ENCODE results near the gene NKX1-2.

The NKX1-2 gene

GRCh38 chr10:124461642-124462347, 12.0 kb upstream of the NKX1-2 start, which contains the start of gene LHPP:
LHPP (plus strand) TSS chr10:124461823; CDS start chr10:124461863, 40 bp downstream.
- H3K27ac ChIP-seq (ENCODE audit: low read length), result no peak within 1 kb of the TSS
- H3K4me1 ChIP-seq (ENCODE audit: control insufficient read depth, low read depth, low read length), result peaks cover 29% of the 10 kb centered on the region
- peak within 1 kb of the TSS; percentile 21 for H3K9ac ChIP-seq (ENCODE audit: low read length)

DNA sequence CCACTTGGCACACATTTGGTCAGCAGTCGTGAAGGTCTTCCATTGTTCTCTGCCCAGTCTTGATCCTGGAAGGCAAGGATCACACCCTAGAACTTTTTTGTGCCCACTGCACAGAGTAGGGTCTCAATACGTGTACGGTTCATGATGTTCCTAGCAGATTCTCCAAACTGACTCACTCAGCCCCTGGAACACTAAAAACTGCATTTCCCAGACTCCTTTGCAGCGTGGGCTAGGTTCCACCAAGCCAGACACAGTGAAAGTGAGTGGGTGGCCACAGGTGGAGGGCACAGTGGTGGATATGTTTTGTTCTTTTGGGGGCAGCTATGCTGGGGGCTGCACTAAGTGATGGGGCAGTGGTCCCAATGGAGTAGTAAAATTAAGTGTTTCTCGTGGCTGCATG, 10.3 kb upstream of the NKX1-2 start:
- Histone ChIP-seq H3K4me3 (ENCODE audit: low read length) (no peak overlapping the region), H3K27ac (ENCODE audit: low read length) (no peak overlapping the region), H3K27me3 (ENCODE audit: control insufficient read depth, insufficient read depth, low read length) (peaks cover 6% of the 10 kb centered on the region), H3K36me3 (ENCODE audit: control insufficient read depth, low read depth, low read length) (no peaks in the 10 kb centered on the region), H3K9me3 (ENCODE audit: control insufficient read depth, low read depth, low read length) (no peaks in the 10 kb centered on the region), H3K4me1 (ENCODE audit: control insufficient read depth, low read depth, low read length) (peaks cover 23% of the 10 kb centered on the region), H3K9ac (ENCODE audit: low read length) (no peak overlapping the region)

More at GRCh38 chr10:124461642-124462347, 12.0 kb upstream of the NKX1-2 start, which contains the start of gene LHPP:
- Histone ChIP-seq H3K27me3 (ENCODE audit: control insufficient read depth, insufficient read depth, low read length) (no peaks in the 10 kb centered on the region), H3K9me3 (ENCODE audit: control insufficient read depth, low read depth, low read length) (no peaks in the 10 kb centered on the region), H3K36me3 (ENCODE audit: control insufficient read depth, low read depth, low read length) (no peaks in the 10 kb centered on the region), H3K4me3 (ENCODE audit: low read length) (peak within 1 kb of the TSS; percentile 70)

DNA sequence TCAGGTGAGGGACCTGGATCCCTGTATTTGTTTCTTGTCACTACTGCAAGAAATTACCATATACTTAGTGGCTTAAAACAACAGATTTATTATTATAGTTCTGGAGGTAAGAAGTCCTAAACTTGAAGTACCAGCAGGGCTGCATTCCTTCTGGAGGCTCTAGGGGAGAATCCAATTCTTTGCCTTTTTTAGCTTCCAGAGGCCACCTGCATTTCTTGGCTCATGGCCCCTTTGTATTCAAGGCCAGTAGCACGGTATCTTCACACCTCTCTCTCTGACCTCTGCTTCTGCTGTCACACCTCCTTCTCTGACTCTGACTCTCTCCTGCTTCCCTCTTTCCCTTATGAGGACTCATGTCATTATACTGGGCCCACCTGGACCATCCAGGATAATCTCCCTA, 9.6 kb upstream of the NKX1-2 start:
- Histone ChIP-seq H3K9ac (ENCODE audit: low read length) (no peak overlapping the region), H3K36me3 (ENCODE audit: control insufficient read depth, low read depth, low read length) (no peaks in the 10 kb centered on the region), H3K4me1 (ENCODE audit: control insufficient read depth, low read depth, low read length) (peaks cover 30% of the 10 kb centered on the region), H3K27ac (ENCODE audit: low read length) (no peak overlapping the region), H3K4me3 (ENCODE audit: low read length) (no peak overlapping the region), H3K9me3 (ENCODE audit: control insufficient read depth, low read depth, low read length) (no peaks in the 10 kb centered on the region), H3K27me3 (ENCODE audit: control insufficient read depth, insufficient read depth, low read length) (peaks cover 6% of the 10 kb centered on the region)

DNA sequence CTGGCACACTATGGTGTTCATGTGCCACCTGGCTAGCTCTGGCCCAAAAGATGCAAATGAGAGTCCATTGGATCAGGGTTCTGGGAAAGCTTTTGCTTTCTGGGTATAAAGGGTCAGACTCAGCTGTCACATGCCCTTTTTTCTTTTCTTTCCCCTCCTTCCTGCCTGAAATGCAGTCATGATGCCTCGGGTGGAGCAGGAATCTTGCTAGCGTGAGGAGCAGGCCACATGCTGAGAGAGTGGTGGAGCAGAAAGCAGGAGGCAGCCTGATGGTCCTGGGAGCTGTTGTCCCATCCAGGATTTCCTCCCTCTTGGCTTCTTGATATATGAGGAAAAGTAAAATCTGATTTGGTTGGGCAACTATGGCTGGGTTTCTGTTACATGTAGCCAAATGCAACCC, 9.1 kb upstream of the NKX1-2 start:
- Histone ChIP-seq H3K27me3 (ENCODE audit: control insufficient read depth, insufficient read depth, low read length) (peaks cover 6% of the 10 kb centered on the region), H3K4me1 (ENCODE audit: control insufficient read depth, low read depth, low read length) (peaks cover 35% of the 10 kb centered on the region), H3K9me3 (ENCODE audit: control insufficient read depth, low read depth, low read length) (no peaks in the 10 kb centered on the region), H3K36me3 (ENCODE audit: control insufficient read depth, low read depth, low read length) (no peaks in the 10 kb centered on the region), H3K4me3 (ENCODE audit: low read length) (no peak overlapping the region), H3K9ac (ENCODE audit: low read length) (no peak overlapping the region), H3K27ac (ENCODE audit: low read length) (no peak overlapping the region)

GRCh38 chr10:124458473-124458872, 8.6 kb upstream of the NKX1-2 start:
- H3K36me3 ChIP-seq (ENCODE audit: control insufficient read depth, low read depth, low read length), result no peaks in the 10 kb centered on the region
- no peak overlapping the region for H3K9ac ChIP-seq (ENCODE audit: low read length)
- H3K27me3 ChIP-seq (ENCODE audit: control insufficient read depth, insufficient read depth, low read length), result peaks cover 6% of the 10 kb centered on the region
- H3K4me1 ChIP-seq (ENCODE audit: control insufficient read depth, low read depth, low read length), result peaks cover 39% of the 10 kb centered on the region
- no peak overlapping the region for H3K4me3 ChIP-seq (ENCODE audit: low read length)
- H3K27ac ChIP-seq (ENCODE audit: low read length), result no peak overlapping the region
- H3K9me3 ChIP-seq (ENCODE audit: control insufficient read depth, low read depth, low read length), result no peaks in the 10 kb centered on the region

DNA sequence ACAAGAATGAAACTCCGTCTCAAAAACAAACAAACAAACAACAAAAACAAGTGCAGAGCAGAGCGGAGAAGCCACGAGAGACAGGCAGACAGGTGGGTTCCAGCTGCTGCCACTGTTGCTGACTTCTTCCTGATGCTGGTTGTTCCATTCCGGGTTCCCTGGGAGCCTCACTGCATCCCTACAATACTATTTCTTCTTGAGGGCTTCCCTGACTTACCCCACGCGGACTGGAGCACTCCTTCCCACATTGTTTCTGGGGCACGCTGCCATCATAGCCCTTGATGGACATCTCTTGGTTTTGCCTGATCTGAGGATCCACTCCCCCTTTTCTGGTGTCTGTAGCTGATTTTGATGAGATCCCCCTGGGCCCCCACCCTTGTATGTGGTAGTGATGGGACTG, 5.6 kb upstream of the NKX1-2 start:
- no peaks in the 10 kb centered on the region for H3K36me3 ChIP-seq (ENCODE audit: control insufficient read depth, low read depth, low read length)
- H3K9me3 ChIP-seq (ENCODE audit: control insufficient read depth, low read depth, low read length), result no peaks in the 10 kb centered on the region
- H3K4me3 ChIP-seq (ENCODE audit: low read length), result no peak overlapping the region
- no peak overlapping the region for H3K27ac ChIP-seq (ENCODE audit: low read length)
- peaks cover 58% of the 10 kb centered on the region for H3K4me1 ChIP-seq (ENCODE audit: control insufficient read depth, low read depth, low read length)
- H3K9ac ChIP-seq (ENCODE audit: low read length), result no peak overlapping the region
- H3K27me3 ChIP-seq (ENCODE audit: control insufficient read depth, insufficient read depth, low read length), result peaks cover 18% of the 10 kb centered on the region

GRCh38 chr10:124453960-124454610, 4.2 kb upstream of the NKX1-2 start:
- H3K27me3 ChIP-seq (ENCODE audit: control insufficient read depth, insufficient read depth, low read length), result peaks cover 31% of the 10 kb centered on the region
- no peaks in the 10 kb centered on the region for H3K9me3 ChIP-seq (ENCODE audit: control insufficient read depth, low read depth, low read length)
- peak overlapping the region; percentile 21 for H3K4me3 ChIP-seq (ENCODE audit: low read length)
- H3K27ac ChIP-seq (ENCODE audit: low read length), result no peak overlapping the region
- H3K4me1 ChIP-seq (ENCODE audit: control insufficient read depth, low read depth, low read length), result peaks cover 61% of the 10 kb centered on the region
- no peak overlapping the region for H3K9ac ChIP-seq (ENCODE audit: low read length)
- no peaks in the 10 kb centered on the region for H3K36me3 ChIP-seq (ENCODE audit: control insufficient read depth, low read depth, low read length)

DNA sequence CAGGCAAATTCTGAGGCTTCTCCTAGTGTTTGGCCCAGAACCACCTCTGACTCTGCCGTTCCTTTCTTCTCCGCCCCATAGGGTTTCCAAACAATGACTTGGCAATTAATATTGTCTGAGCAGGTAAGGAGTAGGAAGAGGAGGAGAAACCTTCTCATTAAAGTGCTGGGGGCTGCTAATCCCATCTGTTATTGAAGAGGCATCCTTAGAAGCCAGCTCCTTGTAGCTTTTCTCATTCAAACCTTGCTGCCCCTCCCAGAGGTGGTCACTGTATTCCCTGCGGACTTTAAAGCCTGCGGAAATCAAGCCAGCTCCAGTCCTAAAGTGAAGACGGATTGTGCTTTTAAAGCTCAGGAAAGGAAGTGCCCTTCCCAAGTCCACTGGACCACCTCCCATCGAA, 1.4 kb upstream of the NKX1-2 start:
- Histone ChIP-seq H3K9ac (ENCODE audit: low read length) (peak overlapping the region; percentile 2), H3K4me1 (ENCODE audit: control insufficient read depth, low read depth, low read length) (peaks cover 50% of the 10 kb centered on the region), H3K4me3 (ENCODE audit: low read length) (peak overlapping the region; percentile 67), H3K27ac (ENCODE audit: low read length) (no peak overlapping the region), H3K27me3 (ENCODE audit: control insufficient read depth, insufficient read depth, low read length) (peaks cover 59% of the 10 kb centered on the region), H3K36me3 (ENCODE audit: control insufficient read depth, low read depth, low read length) (no peaks in the 10 kb centered on the region), H3K9me3 (ENCODE audit: control insufficient read depth, low read depth, low read length) (no peaks in the 10 kb centered on the region)

- Histone ChIP-seq H3K27ac (ENCODE audit: low read length) (no peak overlapping the region), H3K9ac (ENCODE audit: low read length) (peak overlapping the region; percentile 2), H3K36me3 (ENCODE audit: control insufficient read depth, low read depth, low read length) (no peaks in the 10 kb centered on the region), H3K4me1 (ENCODE audit: control insufficient read depth, low read depth, low read length) (peaks cover 50% of the 10 kb centered on the region), H3K27me3 (ENCODE audit: control insufficient read depth, insufficient read depth, low read length) (peaks cover 60% of the 10 kb centered on the region), H3K4me3 (ENCODE audit: low read length) (peak overlapping the region; percentile 67), H3K9me3 (ENCODE audit: control insufficient read depth, low read depth, low read length) (no peaks in the 10 kb centered on the region)
Observed at GRCh38 chr10:124450783-124451057, 885 bp upstream of the NKX1-2 start.

DNA sequence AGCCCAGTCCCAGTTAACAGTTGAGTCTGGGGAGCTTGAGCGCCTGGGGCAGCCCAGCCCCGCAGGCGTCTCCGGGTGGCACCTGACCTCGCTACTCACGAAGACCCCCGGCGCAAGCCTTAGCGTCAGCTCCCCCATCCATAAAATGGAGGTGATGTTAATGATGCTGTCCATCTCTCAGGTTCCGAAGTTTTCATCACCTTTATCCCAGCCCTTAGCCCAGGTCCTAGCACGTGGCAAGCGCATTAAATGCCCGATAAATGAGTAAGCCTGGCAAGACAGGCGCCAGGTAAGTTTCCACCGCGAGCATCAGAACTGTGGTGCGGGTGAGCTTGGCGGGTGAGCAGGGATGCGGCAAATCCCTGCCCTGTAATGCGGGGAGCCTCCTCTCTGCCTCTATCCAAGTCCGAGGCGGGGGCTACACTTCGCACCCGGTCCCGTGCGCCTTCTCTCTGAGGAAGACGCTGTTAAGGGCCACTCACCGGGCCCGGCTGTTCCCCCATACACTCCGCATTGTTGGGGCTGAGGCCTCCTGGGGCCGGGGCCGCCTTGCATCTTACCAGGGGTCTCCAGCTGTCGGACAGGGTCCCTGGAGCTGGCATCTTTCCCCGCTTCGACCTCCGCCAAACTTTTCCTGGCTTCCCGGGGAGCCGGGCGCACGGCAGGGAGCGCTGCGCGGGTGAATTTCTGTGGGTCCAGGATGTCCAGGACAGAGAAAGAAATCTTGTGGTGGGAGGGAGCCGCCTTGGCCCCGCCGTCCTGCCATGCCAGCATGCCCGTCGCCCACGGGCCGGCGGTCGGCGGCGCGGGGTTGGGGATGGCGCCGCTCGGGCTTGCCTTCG, 444 bp downstream of the NKX1-2 start:
- H3K27me3 ChIP-seq (ENCODE audit: control insufficient read depth, insufficient read depth, low read length), result peaks cover 63% of the 10 kb centered on the region

GRCh38 chr10:124448696-124449169, 1.1 kb downstream of the NKX1-2 start:
- Histone ChIP-seq H3K9ac (ENCODE audit: low read length) (peak overlapping the region; percentile 47), H3K4me1 (ENCODE audit: control insufficient read depth, low read depth, low read length) (peaks cover 34% of the 10 kb centered on the region), H3K36me3 (ENCODE audit: control insufficient read depth, low read depth, low read length) (no peaks in the 10 kb centered on the region), H3K27ac (ENCODE audit: low read length) (no peak overlapping the region), H3K9me3 (ENCODE audit: control insufficient read depth, low read depth, low read length) (no peaks in the 10 kb centered on the region), H3K27me3 (ENCODE audit: control insufficient read depth, insufficient read depth, low read length) (peaks cover 63% of the 10 kb centered on the region), H3K4me3 (ENCODE audit: low read length) (peak overlapping the region; percentile 64)

More for the DNA sequence above, 444 bp downstream of the NKX1-2 start:
- H3K9me3 ChIP-seq (ENCODE audit: control insufficient read depth, low read depth, low read length), result no peaks in the 10 kb centered on the region
- peak overlapping the region; percentile 47 for H3K9ac ChIP-seq (ENCODE audit: low read length)
- H3K36me3 ChIP-seq (ENCODE audit: control insufficient read depth, low read depth, low read length), result no peaks in the 10 kb centered on the region
- H3K4me1 ChIP-seq (ENCODE audit: control insufficient read depth, low read depth, low read length), result peaks cover 40% of the 10 kb centered on the region
- no peak overlapping the region for H3K27ac ChIP-seq (ENCODE audit: low read length)
- peak overlapping the region; percentile 64 for H3K4me3 ChIP-seq (ENCODE audit: low read length)
